Measurements from ENCODE around the gene SKA2. TPM values are rescaled to one million over a fixed set of nuclear protein-coding genes. Genes with fewer than 3 reads are reported as not detected.
"Not testable (repeated sequence)": the region's sequence is repeated elsewhere in the genome, so short reads cannot be mapped to it uniquely, and the experiment has no call there.

The SKA2 gene
- total RNA-seq (2014; rRNA removed; shearing (Covaris generic); ENCODE audit: low replicate concordance) = 118 and 230 TPM in 2 replicates

DNA sequence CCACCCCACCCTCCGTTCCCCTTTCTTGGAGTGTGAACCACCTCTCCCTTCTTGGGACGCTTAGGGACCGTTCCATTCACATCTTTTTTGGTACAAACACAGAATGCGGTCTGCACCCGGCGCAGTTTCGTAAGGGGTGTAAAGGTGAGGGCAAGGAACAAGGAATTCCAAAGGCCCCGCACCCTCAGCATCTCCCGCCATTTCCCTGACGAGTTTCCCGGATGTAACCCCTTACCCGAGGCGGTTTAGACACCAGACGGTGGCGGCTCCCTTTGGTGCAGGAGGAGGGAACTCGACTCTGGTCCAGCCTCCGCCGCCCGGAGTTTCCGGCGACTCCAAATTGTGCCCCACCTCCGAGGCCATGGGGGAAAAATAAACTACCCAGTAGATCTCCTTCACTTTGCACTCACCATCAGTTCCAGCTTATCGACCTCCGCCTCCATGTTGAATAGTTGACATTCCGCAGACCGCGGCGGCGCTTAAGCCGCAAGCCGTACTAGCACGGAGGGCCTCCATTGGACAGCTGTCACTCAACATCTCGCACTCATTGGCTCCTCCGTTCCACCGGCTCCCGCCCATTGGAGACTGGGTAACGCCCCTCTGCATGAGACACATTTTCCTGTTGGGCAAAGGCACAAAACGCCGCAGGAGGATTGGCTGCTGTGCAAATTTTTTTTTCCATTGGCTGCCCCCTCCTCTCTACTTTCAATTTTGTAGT, at the start of gene SKA2:
SKA2 (minus strand) TSS at position 466 of the 718 bp plus-strand sequence; CDS start at position 443, 23 bp downstream.
- H3K27me3 ChIP-seq = no peaks in the 10 kb centered on the region
- DNase-seq = peak; percentile 98
- H3K4me3 ChIP-seq = peak within 1 kb of the TSS; percentile 77
- peaks cover 17% of the 10 kb centered on the region for H3K36me3 ChIP-seq
- no peaks in the 10 kb centered on the region for H3K9me3 ChIP-seq

DNA sequence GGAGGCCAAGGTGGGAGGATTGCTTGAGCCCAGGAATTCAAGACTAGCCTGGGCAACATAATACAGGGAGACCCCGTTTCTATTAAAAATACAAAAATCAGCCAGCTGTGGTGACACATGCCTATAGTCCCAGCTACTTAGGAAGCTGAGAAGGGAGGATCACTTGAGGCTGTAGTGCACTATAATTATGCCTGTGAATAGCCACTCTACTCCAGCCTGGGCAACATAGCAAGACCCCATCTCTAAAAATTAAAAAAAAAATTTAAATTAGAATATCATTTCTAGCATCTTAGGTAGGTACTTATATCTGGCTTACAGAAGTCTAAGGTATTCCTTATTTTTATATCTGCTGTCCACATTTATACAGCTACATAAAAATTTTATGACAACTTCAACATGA, 47.3 kb upstream of the SKA2 start:
- Histone ChIP-seq H3K9me3 (no peaks in the 10 kb centered on the region), H3K27me3 (no peaks in the 10 kb centered on the region), H3K4me3 (no peak overlapping the region), H3K36me3 (peaks cover 49% of the 10 kb centered on the region)
- no peak for DNase-seq

- Histone ChIP-seq H3K4me3 (no peak overlapping the region), H3K36me3 (peaks cover 74% of the 10 kb centered on the region), H3K9me3 (no peaks in the 10 kb centered on the region), H3K27me3 (no peaks in the 10 kb centered on the region)
- DNase-seq = no peak
These were observed 44.4 kb upstream of the SKA2 start for GRCh38 chr17:59199398-59199797.

DNA sequence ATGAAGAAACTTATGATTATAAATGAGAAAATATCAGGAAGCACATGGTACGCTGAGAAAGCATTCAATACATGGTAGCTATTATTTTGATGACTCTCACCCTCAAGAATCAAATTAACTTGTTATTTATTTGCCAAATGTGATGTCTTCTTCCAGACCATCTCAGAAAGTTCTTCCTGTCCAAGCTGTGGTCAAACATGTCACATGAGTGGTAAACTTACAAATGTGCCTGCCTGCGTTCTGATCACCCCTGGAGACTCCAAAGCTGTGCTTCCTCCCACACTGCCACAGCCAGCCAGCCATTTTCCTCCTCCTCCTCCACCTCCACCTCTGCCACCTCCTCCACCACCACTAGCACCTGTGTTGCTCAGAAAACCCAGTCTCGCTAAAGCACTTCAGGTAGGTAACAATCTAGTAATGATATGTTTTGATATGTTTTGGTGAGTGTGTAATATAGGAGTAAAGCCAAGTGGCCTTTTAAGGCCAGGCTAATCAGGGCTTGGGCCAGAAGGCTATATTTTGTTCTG, 38.4 kb upstream of the SKA2 start:
- no peak for DNase-seq

DNA sequence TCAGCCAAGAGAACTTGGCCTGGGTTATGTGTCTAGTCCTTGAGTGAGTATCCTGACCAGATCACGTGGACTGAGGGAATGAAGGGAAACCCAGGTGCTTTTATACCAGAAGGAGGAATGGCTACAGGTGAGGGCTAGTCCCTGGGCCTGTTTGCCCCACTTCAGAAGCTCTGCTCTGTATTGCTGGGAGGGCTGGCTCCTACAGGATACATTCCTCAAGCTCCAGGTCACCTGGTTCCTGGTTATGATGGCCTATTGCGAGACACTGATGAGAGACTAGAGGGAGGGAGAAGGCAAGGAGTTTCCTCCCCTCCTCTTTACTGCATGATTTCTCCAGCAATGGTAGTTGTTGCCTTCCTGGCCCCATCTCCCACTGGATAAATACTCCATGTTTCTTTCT, 35.8 kb upstream of the SKA2 start:
- no peak for DNase-seq
- no peak overlapping the region for H3K4me3 ChIP-seq
- H3K36me3 ChIP-seq = peaks cover 70% of the 10 kb centered on the region
- no peaks in the 10 kb centered on the region for H3K9me3 ChIP-seq
- no peaks in the 10 kb centered on the region for H3K27me3 ChIP-seq

More for the DNA sequence above, 38.4 kb upstream of the SKA2 start:
- peaks cover 77% of the 10 kb centered on the region for H3K36me3 ChIP-seq
- no peaks in the 10 kb centered on the region for H3K9me3 ChIP-seq
- no peak overlapping the region for H3K4me3 ChIP-seq
- no peaks in the 10 kb centered on the region for H3K27me3 ChIP-seq

DNA sequence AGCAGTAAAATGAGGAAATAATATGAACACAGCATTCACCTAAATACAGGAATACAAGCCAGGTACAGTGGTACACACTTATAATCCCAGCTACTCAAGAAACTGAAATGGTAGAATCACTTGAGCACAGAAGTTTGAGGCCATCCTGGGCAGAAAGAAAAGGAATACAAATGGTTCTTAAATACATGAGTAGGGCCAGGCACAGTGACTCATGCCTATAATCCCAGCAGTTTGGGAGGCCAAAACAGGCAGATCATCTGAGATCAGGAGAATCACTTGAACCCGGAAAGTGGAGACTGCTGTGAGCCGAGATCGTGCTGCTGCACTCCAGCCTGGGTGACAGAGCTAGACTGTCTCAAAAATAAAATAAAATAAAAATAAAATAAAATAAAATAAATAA, 31.9 kb upstream of the SKA2 start:
- no peaks in the 10 kb centered on the region for H3K27me3 ChIP-seq
- H3K9me3 ChIP-seq = no peaks in the 10 kb centered on the region
- H3K36me3 ChIP-seq = peaks cover 46% of the 10 kb centered on the region

GRCh38 chr17:59185997-59186396, 31.0 kb upstream of the SKA2 start:
- H3K4me3 ChIP-seq = no peak overlapping the region
- H3K9me3 ChIP-seq = no peaks in the 10 kb centered on the region
- no peaks in the 10 kb centered on the region for H3K27me3 ChIP-seq
- H3K36me3 ChIP-seq = peaks cover 39% of the 10 kb centered on the region
- DNase-seq = no peak

More for the DNA sequence above, 31.9 kb upstream of the SKA2 start:
- DNase-seq = no peak
- H3K4me3 ChIP-seq = no peak overlapping the region

- H3K36me3 ChIP-seq = peaks cover 26% of the 10 kb centered on the region
These were observed 26.5 kb upstream of the SKA2 start for GRCh38 chr17:59181481-59181880.

DNA sequence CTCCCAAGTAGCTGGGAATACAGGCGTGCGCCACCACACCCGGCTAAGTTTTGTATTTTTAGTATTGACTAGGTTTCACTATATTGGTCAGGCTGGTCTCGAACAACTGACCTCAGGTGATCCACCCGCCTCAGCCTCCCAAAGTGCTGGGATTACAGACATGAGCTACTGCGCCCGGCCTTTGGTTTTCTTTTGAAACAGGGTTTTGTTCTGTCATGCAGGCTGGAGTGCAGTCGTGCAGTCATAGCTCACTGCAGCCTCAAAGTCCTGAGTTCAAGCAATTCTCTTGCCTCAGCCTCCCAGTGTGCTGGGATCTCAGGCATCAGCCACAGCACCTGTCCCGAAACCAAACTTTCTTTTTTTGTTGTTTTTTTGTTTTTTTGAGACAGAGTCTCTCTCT, 25.6 kb upstream of the SKA2 start:
- no peak for DNase-seq
- peaks cover 22% of the 10 kb centered on the region for H3K36me3 ChIP-seq

More at GRCh38 chr17:59181481-59181880, 26.5 kb upstream of the SKA2 start:
- no peak for DNase-seq
- no peaks in the 10 kb centered on the region for H3K9me3 ChIP-seq
- H3K27me3 ChIP-seq = no peaks in the 10 kb centered on the region
- no peak overlapping the region for H3K4me3 ChIP-seq

DNA sequence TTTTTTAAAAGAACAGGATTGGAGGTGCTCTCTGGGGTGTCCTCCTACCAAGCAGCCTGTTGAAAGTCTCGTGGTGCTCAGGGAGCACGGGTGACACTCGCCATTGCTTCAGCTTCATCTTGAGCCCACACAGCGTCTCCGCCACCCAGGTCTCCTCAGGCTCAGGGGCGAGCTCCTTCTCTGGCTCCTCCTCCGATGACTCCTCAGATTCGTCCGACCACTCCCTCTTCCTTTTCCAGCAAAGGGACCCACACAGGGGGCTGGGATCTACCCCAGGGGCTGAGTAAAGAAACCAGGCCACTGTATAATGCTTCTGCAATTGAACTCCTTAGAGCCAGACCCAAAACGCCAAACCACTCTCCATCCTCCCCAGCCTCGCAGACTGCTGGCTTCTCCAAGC, 24.6 kb upstream of the SKA2 start:
- H3K9me3 ChIP-seq, DNase-seq, H3K4me3 ChIP-seq, H3K27me3 ChIP-seq: not testable (repeated sequence)
- peaks cover 19% of the 10 kb centered on the region for H3K36me3 ChIP-seq

More for the DNA sequence above, 25.6 kb upstream of the SKA2 start:
- H3K27me3 ChIP-seq = no peaks in the 10 kb centered on the region
- no peaks in the 10 kb centered on the region for H3K9me3 ChIP-seq
- H3K4me3 ChIP-seq = no peak overlapping the region

DNA sequence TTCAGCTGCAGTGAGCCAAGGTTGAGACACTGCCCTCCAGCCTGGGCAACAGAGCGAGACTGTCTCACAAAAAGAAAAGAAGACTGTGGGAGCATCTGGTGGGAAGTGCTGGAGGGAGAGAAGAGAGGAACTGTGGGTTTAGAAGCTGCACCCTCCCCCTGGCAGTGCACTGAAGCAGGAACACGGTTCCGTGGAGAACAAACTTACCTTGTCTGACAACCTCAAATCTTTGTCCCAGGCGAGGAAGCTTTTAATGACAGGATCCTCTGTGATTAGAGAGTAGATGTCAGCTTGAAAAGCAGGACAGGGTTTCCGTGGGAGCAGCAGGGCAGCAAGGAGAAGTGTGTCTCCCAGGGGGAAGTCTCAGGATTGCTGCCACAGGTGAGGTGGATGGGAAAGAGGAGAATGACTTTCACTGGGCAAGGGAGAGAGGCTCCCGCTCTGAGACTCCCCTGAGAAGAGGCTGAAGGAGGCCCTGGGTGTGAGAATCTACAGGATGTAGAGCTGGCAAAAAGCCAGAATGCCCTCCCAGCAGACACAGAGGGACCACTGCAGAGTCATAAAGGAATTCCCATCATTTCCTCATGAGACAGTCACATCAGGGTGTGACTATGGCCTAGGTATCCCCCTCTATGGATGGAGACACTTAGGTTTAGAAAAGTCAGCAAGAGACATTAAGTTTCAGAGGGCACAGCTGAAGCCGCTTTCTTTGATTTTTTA, 23.4 kb upstream of the SKA2 start:
- Histone ChIP-seq H3K27me3 (no peaks in the 10 kb centered on the region), H3K4me3 (no peak overlapping the region), H3K9me3 (no peaks in the 10 kb centered on the region), H3K36me3 (peaks cover 31% of the 10 kb centered on the region)
- no peak for DNase-seq

GRCh38 chr17:59175076-59175475, 20.1 kb upstream of the SKA2 start:
- H3K27me3 ChIP-seq = no peaks in the 10 kb centered on the region
- no peak for DNase-seq
- H3K4me3 ChIP-seq = no peak overlapping the region
- H3K36me3 ChIP-seq = peaks cover 59% of the 10 kb centered on the region
- no peaks in the 10 kb centered on the region for H3K9me3 ChIP-seq

GRCh38 chr17:59174671-59175070, 19.7 kb upstream of the SKA2 start:
- Histone ChIP-seq H3K27me3 (no peaks in the 10 kb centered on the region), H3K4me3 (no peak overlapping the region), H3K9me3 (no peaks in the 10 kb centered on the region), H3K36me3 (peaks cover 63% of the 10 kb centered on the region)
- DNase-seq = no peak

DNA sequence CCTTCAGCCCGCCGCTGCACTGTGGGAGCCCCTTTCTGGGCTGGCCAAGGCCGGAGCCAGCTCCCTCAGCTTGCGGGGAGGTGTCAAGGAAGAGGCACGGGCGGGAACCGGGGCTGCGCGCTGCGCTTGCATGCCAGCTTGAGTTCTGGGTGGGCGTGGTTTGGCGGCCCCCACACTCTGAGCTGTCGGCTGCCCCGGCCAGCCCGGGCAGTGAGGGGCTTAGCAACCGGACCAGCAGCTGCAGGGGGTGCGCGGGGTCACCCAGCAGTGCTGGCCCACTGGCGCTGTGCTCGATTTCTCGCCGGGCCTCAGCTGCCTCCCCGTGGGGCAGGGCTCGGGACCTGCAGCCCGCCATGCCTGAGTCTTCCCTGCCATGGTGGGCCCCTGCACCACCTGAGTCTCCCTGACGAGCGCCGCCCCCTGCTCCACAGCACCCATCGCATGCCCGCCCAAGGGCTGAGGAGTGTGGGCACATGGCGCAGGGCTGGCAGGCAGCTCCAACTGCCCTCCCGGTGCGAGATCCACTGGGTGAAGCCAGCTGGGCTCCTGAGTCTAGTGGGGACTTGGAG, 17.5 kb upstream of the SKA2 start:
- Histone ChIP-seq H3K9me3 (no peaks in the 10 kb centered on the region), H3K36me3 (peaks cover 69% of the 10 kb centered on the region), H3K27me3 (no peaks in the 10 kb centered on the region), H3K4me3 (no peak overlapping the region)
- DNase-seq = no peak

DNA sequence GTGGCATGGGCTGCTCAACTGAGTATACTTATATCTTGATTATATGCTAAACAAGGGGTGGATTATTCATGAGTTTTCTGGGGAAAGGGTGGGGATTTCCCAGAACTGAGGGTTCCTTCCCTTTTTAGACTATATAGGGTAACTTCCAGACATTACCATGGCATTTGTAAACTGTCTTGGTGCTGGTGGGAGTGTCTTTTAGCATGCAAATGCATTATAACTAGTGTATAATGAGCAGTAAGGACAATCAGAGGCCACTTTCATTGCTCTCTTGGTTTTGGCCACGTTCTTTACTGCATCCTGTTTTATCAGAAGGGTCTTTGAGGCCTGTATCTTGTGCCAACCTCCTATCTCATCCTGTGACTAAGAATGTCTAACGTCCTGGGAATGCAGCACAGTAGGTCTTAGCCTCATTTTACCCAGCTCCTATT, 12.6 kb upstream of the SKA2 start:
- DNase-seq = peak; percentile 20
- Histone ChIP-seq H3K27me3 (no peaks in the 10 kb centered on the region), H3K9me3 (no peaks in the 10 kb centered on the region), H3K36me3 (peaks cover 54% of the 10 kb centered on the region), H3K4me3 (no peak overlapping the region)

GRCh38 chr17:59165933-59166342, 11.0 kb upstream of the SKA2 start:
- Histone ChIP-seq H3K36me3 (peaks cover 41% of the 10 kb centered on the region), H3K9me3 (no peaks in the 10 kb centered on the region), H3K27me3 (no peaks in the 10 kb centered on the region), H3K4me3 (no peak overlapping the region)
- peak; percentile 49 for DNase-seq

- Histone ChIP-seq H3K27me3 (no peaks in the 10 kb centered on the region), H3K4me3 (no peak overlapping the region), H3K36me3 (peaks cover 35% of the 10 kb centered on the region), H3K9me3 (no peaks in the 10 kb centered on the region)
- no peak for DNase-seq
These were observed 6.5 kb upstream of the SKA2 start for GRCh38 chr17:59161477-59161876.

All from MG63 (cell line).